HG02973 (cell line): ENCODE results near the gene KNCN.

ENCODE experiments used
- ATAC-seq: cut with Tn5 transposase; IDR thresholded peaks from one replicate; pipeline ENCODE4 v1.9.1; 2021; ENCODE audit warnings: moderate library complexity; ENCODE audit not compliant: unreplicated experiment

KNCN gene

DNA sequence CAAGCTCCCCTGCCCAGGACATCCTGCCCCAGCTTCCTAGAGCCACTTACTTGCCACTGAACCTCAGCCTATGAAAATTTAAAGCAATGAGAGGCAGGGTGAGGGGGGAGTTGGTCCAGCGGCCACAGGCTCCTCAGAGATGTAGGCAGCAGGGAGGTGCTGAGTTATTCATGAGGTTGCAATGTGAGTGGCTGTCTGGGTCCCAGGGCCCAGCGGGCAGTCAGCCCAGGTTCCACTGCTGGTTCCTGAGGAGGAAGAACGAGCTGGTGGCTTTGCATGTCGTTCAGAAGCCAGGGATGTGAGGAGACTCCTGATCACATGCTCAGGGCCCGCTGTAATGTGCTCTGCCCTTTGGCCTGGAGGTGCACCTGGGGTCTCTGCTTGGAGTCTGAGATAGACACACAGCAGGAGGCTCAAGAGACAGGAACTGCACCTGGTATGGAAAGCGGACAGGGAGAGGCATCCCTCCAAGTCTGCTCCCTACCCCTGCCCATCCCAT, at the start of gene KNCN:
Gene KNCN (minus strand): TSS at position 51 of the 499 bp plus-strand sequence. CDS start 432 bp downstream, outside the sequence.
- ATAC-seq = no peak

DNA sequence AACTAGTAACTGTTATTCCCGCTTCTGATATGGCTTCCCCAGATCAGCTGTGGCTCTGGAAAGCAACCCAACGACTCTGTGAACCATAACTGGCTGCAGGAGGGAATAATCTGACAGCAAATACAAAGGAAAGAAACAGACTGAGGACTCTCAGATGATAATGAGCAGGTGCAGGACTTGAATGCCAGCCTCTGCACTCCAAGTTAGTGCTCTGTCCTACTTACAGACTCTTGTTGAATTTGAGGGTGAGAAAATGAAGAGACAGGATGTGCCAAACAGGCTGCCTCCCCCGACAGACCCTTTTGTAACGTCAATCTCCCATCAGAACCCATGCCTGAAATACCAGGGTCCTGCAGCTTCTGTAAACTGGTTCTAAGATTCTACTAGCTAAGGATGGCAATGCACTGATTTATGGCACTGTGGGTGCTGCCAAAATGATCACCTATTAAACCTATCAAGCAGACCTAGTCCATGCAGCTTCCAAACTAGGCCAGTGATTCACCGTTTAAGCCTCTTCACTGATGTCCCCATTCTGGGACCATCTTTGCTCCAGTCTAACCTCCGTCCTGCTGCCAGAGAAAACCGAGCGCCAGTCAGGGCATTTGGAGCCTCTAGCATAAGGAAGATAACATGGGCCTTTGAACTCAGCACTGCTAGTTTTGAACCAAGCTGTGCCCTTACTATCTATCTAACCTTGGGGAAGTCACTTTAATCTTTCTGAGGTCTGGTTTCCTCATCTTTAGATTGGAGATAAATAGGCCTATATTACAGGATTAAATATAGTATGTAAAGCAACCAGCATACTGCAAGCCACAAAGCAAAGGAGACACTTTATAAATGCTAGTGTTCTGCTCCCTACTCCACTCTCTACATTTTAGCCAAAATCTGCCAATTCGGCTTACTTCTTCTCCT, 47.9 kb upstream of the KNCN start:
- no peak for ATAC-seq

DNA sequence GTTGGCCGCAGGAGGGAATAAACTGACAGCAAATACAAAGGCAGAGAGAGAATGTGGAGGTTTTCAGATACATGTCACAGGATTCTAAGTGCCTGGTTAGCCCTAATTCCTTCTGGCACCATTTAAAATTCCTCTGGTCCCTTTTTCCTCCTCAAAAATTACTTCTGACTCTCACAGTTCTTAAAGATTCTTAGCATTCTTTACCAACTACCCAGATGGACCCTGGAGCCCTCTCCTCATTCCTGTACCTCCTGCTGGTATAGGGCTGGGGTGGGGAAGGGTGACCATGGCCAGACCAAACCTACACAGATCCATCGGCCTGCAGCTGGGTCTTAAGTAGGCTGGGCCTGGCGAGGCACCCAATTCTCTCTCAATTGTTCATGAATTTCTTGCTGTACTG, 45.4 kb upstream of the KNCN start:
- ATAC-seq = no peak

DNA sequence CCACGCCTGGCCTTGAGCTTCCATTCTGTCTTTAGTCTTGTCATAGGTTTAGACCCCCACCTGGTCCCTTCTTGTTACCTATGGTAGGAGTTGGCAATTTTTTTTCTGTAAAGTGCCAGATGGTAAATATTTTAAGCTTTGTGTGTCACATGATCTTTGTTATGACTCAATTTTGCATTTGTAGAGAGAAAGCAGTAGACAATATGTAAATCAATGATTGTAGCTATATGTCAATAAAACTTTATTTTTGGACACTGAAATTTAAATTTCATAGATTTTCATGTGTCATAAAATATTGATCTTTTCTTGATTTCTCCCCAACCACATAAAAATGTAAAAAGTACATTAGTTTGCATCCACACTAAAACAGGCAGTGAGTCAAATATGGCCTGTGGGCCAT, 44.6 kb upstream of the KNCN start:
- no peak for ATAC-seq

DNA sequence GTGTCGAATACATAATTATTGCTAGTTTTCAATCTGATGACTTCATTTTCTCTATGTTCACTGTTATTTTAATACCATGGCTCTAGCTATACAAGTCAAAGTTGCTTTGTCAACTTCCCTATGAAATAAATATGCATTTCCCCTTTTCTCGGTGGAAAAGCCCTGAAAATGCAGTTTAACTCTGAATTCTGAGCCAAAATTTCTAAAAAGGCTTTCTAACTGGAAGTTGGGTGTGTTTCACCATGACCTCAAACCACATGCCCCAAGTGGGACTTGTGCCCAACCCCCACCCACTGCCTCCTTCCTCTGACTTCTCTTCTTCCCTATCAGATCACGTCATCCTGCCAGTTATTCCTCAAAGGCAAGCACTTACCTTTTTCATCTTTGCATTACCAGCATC, 43.7 kb upstream of the KNCN start:
- no peak for ATAC-seq

DNA sequence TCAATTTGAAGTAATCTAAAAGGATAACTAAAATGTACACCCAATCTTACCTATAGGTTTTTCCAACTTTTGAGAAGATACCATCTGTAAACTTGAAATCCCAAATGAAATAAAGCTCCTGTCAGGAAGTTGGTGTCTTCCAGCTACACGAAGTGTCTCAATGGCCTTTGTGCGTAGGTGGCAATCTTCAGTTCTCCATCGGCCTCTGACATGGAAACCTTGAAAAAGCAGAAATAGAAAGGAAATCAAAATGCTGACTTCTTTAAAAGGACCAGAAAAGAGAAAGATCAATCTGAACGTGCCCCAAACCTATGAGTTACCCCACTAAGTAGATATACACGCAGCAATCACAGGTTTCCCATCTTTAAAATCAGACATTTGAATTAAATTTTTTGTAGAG, 42.6 kb upstream of the KNCN start:
- no peak for ATAC-seq

DNA sequence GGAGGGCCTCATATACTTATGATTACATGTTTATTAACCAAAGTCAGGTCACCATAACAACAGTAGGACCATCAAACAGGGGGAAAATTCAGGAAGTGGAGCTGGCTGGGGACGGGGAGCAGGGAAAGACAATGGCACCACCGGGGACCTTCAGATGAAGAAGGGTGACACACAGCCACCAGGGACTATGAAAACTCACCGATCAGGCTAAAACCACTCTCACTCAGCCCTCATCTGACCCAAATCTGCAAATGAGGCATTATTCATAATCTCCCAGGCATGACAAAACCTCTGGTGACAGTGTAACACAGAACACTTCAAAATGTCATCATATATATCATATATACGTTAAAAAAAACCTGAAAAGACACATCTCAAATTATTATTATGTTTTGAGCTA, 41.4 kb upstream of the KNCN start:
- no peak for ATAC-seq

DNA sequence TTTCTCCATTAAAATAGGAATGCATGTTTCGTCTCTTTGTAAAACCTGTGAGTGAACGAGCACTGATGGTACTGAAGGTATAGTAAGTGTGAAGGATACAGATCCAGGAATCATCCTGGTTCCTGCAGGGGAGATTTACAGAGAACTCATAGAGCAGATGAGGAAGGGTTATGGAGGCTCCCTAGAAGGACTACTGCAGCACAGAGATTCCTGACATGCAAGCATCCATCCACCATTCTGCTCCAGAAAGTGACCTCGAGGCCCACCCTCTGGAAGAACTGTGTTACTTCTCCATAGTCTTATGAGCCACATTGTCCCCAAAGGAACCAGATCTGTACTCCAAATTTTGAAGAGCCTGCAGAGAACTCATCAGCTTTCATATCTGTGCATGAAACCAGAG, 38.1 kb upstream of the KNCN start:
- no peak for ATAC-seq

DNA sequence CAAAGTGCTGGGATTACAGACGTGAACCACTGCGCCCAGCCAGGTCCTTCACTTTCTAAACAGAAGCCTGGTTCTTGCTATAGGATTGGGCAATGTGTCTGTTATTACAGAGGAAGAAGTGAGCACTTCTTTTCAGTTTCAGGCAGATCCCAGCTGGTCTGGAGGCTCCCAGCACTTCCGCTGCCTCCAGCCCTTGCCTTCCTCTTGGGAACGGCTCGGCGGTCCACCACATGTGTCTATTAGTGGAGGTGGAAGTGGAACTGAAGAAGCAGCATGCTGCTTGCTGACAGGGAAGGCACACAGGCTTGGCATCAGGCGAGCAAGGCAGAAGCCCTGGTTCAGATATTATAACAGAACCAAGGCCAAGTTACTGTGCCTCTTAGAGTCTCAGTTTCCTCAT, 35.6 kb upstream of the KNCN start:
- ATAC-seq = no peak

DNA sequence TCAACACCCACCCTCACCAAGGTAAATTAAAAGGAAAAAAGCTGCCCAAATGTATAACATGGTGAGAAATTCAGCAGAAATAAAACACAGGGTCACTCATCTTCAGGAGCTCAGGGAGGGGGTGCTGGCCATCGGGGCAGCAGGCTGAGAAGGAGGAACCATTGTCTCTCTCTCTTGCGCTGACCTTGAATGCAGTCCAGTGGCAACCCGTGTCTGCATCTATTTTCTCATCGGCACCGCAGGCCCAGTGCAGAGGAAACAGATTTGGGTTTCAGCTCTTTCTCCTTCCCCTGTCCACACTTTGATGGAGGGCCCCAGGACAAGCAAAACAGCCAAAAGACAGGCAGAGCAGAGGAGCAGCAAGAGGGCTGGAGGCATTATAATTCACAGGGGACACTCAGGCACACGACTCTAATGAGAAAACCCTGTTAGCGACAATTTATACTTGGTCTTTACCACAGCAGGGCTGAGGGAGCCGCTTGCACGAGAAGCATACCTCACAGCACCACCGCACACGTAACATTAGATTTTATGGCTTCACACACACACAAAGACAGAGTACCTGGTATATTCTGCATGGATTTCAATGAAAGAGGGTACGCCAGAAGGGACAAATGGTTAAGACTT, 34.0 kb upstream of the KNCN start:
- no peak for ATAC-seq

DNA sequence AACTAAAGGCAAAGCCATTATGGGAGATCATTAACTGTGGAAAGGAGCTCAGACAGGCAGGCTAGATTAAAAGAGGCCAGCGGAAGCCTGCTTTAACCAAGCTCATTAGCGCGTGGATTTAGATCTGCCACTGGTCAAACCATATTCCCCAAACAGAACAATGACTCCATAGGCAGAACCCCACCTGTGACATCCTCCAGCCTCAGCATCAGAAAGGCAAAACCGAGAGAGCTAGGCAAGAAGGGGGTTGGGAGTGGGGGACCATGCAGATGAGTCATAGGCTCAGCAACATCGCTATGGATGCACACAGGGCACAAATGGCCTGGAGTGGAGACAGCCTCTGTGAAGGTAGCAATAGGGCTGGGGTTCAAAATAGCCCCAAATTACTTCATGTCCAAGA, 32.0 kb upstream of the KNCN start:
- ATAC-seq = no peak

DNA sequence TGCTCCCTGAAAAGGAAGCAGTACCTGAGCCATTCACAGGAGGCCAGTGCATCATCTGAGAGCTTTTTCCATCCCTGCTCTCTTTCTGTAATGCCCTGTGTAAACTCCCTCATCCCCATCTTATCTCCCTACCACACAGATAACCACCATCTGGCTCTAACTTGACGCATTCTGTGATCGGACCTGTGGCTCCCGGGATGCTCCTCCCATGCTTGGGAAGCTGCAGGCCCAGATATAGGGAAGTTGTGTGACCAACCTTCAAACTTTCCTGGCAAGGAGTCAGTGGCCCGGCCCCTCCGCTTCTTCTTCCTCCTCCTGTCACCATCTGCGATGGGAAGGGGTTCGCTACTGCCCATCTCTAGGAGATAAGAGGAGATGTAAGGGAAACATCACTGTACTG, 31.5 kb upstream of the KNCN start:
- no peak for ATAC-seq

DNA sequence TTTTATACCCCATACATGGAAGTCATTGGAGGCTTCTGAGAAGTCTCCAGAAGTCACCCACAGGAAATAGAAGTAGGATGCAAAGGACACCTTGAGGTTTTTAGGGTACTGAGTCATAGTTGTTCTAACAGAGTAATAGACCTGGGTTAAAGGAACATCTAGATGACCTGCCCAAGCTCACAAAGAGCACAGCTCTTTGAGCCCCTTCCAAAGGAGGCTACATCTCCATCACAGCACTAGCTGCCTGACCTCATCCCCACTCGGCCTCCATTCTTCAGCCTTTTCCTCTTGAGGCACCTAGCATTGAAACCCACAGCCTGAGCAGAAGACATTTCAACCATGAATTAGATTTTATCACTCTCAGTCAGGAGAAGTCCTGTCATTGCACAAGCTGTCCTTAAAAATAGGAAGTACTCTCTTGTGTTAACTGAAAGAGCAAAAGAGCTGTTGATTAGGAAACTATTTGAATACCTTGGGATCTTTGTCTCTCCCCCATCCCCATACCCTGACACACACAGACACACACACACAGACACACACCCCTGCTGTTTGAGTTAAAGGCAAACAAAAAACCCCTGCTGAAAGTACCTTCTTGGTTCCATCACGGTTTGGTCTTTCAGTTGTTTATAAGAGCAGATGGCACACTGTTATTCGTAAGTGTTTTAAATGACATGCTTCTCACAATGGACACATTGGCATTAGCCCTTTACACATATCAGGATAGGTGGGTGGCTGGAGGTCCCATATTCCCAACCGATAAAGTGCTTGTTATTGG, 30.4 kb upstream of the KNCN start:
- no peak for ATAC-seq

DNA sequence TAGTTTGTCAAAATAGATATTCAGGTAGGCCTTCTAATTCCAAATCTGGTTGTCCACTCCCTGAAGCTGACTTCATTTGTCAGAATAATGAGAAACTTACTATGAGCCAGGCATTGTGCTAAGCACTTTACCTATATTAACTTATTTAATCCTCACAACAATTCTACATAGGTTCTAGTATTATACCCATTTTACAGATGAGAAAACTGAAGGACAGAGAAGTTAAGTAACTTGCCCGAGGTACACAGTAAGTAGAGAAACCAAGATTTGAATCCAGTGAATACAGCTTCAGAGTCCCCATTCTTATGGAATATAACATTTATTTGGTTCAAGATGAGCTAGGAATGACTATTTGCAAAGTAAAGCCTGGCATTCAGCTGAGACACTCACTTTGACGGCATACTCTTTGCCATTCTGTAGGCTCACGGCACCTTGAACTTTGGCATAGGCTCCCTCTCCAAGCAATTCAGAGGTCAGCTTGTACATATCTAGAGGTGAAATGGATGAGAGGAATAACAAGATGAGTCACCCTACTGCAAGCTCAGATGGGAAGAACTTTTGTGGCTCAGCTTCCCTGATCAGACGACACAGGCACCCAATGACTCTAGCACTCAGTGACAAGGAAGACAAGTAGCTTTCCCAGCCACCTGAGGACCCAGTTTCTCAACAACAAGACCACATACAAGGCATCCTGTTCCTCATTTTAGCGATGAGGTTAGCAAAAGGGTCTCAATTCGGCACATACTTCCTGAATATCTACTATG, 28.9 kb upstream of the KNCN start:
- ATAC-seq = no peak

DNA sequence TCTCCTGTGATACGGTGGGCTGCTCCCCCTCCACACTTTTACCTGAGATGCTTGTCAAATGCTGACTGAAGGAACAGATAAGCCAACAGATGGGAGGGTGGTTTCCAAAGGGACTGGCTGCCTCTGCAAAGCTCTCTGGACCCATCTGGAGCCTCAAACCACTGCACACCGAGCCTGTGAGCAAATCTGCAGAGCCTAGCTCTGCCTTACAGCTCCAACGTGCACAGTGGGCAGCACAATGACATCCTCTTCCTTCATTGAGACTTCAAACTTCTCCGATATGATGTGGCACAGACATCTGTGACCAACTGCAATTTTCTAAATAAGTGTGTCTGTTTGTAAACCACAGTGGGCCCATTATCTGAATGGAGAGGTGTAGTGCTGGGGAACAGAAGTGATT, 26.2 kb upstream of the KNCN start:
- ATAC-seq = no peak

DNA sequence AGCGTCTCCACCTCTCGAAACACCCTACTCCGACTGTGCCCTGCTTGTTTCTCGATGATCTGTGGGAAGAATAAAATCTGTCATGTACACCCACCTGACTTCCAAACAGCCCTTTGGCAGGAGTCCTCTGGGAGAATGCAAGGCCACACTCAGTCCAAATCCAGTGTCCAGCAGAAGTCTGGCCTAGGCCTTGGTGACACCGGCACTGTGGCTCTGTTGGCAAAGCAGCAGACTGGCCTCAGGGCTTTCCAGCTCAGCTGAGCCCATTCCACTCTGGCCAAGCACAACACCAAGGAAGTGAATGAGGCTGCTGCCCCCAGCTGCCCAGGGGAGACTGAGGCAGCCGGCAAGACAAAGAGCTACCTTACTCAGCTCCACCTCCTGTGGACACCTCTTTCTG, 25.1 kb upstream of the KNCN start:
- ATAC-seq = no peak

DNA sequence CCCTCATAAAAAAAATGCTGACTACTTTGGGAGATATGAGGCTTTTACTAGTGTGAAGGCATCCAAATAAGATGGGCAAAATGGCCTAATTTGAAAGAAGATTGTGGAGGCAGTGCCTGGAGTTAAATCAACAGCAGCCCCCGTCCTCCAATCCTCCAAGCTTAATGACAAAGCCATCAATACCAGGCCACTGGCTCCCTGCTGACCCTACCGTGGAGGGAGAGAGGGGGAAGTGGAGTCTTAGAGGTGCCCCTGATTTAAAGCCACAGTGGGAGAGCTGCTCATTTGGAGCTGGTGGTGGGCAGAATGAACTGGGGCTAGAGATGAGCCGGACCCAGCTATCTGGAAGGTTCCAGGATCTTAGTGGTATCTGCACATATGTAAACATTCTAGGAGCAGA, 24.3 kb upstream of the KNCN start:
- no peak for ATAC-seq

DNA sequence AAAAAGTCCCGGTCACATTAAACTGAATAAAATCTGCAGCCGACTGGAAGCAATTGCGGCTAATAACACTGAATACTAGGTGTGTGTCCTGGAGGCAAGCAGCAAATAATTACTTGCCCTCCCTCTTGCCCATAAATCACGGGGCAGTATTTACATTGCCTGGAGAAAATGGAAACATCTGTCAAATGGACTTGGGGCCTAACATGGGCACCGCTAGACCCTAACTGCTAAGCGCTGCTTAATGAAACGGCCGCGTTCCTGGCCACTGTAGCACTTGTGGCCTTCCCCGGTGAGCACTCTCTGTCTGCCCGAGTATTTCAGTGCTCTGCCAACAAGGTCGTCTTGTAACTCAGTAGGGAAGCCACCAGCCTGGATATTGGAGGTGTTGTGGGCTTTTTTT, 23.9 kb upstream of the KNCN start:
- no peak for ATAC-seq

DNA sequence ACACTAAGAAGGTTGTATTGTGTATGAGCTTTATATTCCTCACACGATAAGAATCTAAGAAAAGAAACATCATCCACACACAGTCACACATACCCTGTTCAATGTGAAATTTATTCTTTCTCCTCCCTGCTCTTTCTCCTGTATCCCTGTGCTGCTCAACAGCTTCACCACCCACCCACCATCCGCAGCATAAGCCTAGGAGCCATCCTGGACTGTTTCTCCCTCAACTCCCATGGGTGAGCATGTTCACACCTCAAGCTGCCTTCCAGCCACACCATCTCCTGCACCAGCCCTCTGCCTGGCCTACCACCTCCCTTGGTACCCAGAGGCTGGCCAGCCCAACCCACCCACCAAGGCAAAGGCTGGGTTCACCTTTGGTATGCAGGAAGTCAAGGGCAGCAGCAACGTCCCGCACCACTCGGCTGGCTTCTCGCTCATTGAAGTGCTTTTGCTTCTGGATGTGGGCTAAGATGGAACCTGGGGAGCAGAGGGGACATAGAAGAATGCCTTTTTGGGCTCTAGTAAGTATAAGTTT, 20.3 kb upstream of the KNCN start:
- ATAC-seq = no peak

DNA sequence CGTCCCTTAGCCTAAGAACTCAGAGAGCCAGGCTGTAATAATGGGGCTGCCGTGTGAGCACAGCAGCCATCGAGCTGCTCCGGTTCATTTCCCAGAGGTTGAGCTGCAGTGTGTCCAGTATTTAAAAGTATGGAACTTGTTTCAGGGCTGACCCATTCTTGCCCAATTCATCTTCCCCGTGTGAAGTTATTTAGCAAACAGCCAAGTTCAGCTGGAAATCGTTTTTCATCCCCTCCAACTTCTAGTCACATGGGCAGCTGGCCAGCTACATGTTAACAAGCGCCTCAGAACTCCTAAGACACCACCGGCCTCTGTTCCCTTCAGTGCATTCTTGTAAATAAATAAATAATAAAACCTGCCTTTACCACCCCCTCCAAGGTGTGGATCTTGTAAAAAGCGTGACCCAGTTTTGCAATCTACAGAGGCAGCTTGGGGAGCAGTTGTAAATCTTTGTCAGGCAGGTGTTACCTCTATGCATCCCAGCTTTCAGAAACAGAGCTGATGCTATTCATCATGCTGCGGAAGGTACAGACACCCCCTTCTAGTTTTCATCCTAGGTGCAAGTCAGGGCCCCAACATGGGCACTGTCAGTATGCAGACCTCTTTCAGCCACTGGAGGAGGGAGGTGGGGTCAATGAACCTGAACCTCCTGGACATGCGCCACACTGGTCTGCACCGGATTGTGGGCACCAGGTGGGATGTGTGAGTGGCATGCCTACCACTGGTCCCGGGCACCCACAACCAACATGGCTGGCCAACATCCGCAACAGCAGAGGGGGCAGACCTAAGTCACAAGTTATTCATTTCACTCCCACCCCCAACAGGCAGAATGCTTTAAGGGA, 18.7 kb upstream of the KNCN start:
- no peak for ATAC-seq
